Naive thymus-derived CD8-positive, alpha-beta T cell (primary cell): Measurements from ENCODE around the gene KBTBD13. TPM values are rescaled to one million over a fixed set of nuclear protein-coding genes. Genes with fewer than 3 reads are reported as not detected.
"Not testable (repeated sequence)": the region's sequence is repeated elsewhere in the genome, so short reads cannot be mapped to it uniquely, and the experiment has no call there.

Experiments
- ATAC-seq, 2 donors: fragments of 150-1000 bp; cut with Tn5 transposase in 1 of 2; sonication (Bioruptor Pico), chemical (Tn5 transposase) in 1 of 2; 1 replicate in 1 of 2; 2 replicates in 1 of 2; pipeline ENCODE4 v1.10.0; 2021; ENCODE audit warnings: mild to moderate bottlenecking in 2 of 2, moderate library complexity in 2 of 2
- POLR2A ChIA-PET: fragments of 350-600 bp; sonication (Branson Sonifier 250); formaldehyde crosslinking; loops from one replicate; lab custom pipeline; 2021; ENCODE audit warnings: antibody characterized with exemption; lab: Charles Lee
- DNase-seq, 10 donors: peaks; one replicate each; pipeline versions ENCODE4 v3.0.0 to v3.0.0-alpha.2; 2020 to 2022
- H3K27ac Mint-ChIP-seq, 10 donors: one replicate each; pipeline ENCODE4 v1.8.0; 2020 to 2022; ENCODE audit warnings: mild to moderate bottlenecking in 10 of 10, mixed read lengths in 10 of 10, moderate library complexity in 4 of 10, inconsistent platforms in 1 of 10
- H3K27me3 Mint-ChIP-seq, 5 donors: one replicate each; pipeline ENCODE4 v1.8.0; 2021 to 2022; ENCODE audit warnings: mixed read lengths in 5 of 5
- H3K36me3 Mint-ChIP-seq, 3 donors: one replicate each; pipeline ENCODE4 v1.8.0; 2020 to 2022; ENCODE audit warnings: mixed read lengths in 3 of 3, mild to moderate bottlenecking in 2 of 3, inconsistent platforms in 1 of 3
- H3K4me1 Mint-ChIP-seq, 4 donors: one replicate each; pipeline ENCODE4 v1.8.0; 2021 to 2022; ENCODE audit warnings: mixed read lengths in 4 of 4
- H3K4me3 Mint-ChIP-seq, 10 donors: one replicate each; pipeline ENCODE4 v1.8.0; 2020 to 2022; ENCODE audit warnings: mild to moderate bottlenecking in 10 of 10, mixed read lengths in 10 of 10, moderate library complexity in 6 of 10, inconsistent platforms in 1 of 10
- H3K9me3 Mint-ChIP-seq, 9 donors: one replicate each; pipeline ENCODE4 v1.8.0; 2020 to 2022; ENCODE audit warnings: mixed read lengths in 9 of 9, mild to moderate bottlenecking in 3 of 9, inconsistent platforms in 1 of 9, moderate library complexity in 1 of 9
- polyA plus RNA-seq, 3 donors: library from polyadenylated mRNA; unstranded; fragments of 300-500 nt; fragmentation: Illumina TruSeq; gene quantifications; one replicate each; pipeline ENCODE4 v1.2.3, GENCODE V29; 2021
- total RNA-seq, 8 experiments: library from RNA in 2 of 8; stranded (reverse) in 2 of 8; gene quantifications; one replicate each; pipeline ENCODE4 v1.2.3 and lab custom pipeline; 2021 to 2026

The KBTBD13 gene
- total and polyA plus RNA-seq, 5 experiments from 2014 or later, result not detected

GRCh38 chr15:65066001-65066634 is 10.4 kb upstream of the KBTBD13 start:
- ATAC-seq (no peak), DNase-seq (no peak)
- Mint-ChIP-seq H3K27me3 (peaks cover 13 to 53% (median 35%) of the 10 kb centered on the region in 5 donors), H3K9me3 (no peaks in the 10 kb centered on the region), H3K4me1 (peaks cover 5 to 18% (median 11%) of the 10 kb centered on the region in 4 donors), H3K4me3 (no peak overlapping the region), H3K27ac (no peak overlapping the region), H3K36me3 (no peaks in the 10 kb centered on the region)
- POLR2A ChIA-PET, result no interaction called here

GRCh38 chr15:65066635-65067316 is 9.8 kb upstream of the KBTBD13 start:
- POLR2A ChIA-PET, result no interaction called here
- Mint-ChIP-seq H3K4me1 (peaks cover 5 to 18% (median 11%) of the 10 kb centered on the region in 4 donors), H3K4me3 (peak overlapping the region in 7 of 10 donors; percentile 28 to 73 (median 52)), H3K27me3 (peaks cover 13 to 52% (median 35%) of the 10 kb centered on the region in 5 donors), H3K27ac (peak overlapping the region in 2 of 10 donors; percentile 3 to 7), H3K9me3 (no peaks in the 10 kb centered on the region), H3K36me3 (no peaks in the 10 kb centered on the region)
- ATAC-seq (no peak), DNase-seq (no peak)

GRCh38 chr15:65067317-65067644 is 9.3 kb upstream of the KBTBD13 start:
- Mint-ChIP-seq H3K9me3 (no peaks in the 10 kb centered on the region), H3K27ac (no peak overlapping the region)

GRCh38 chr15:65067645-65068402 is 8.7 kb upstream of the KBTBD13 start, which contains the start of gene RASL12:
TSS of gene RASL12 (minus strand) at chr15:65067991. CDS start at chr15:65067835, 156 bp downstream.
- Mint-ChIP-seq H3K36me3 (no peaks in the 10 kb centered on the region), H3K9me3 (no peaks in the 10 kb centered on the region), H3K4me1 (peaks cover 5 to 18% (median 11%) of the 10 kb centered on the region in 4 donors), H3K4me3 (peak within 1 kb of the TSS in 9 of 10 donors; percentile 51 to 73 (median 57)), H3K27ac (peak within 1 kb of the TSS in 1 of 10 donors; percentile 7), H3K27me3 (peaks cover 13 to 50% (median 34%) of the 10 kb centered on the region in 5 donors)
- DNase-seq, result no peak
- POLR2A ChIA-PET, result interaction anchor here (0.6 to 0.7 kb wide), 2 partner anchors 57 to 1137 kb away, joined by 4 to 5 read pairs; no protein-coding TSS in a partner anchor
- ATAC-seq, result no peak

More at GRCh38 chr15:65067317-65067644, 9.3 kb upstream of the KBTBD13 start:
- H3K27me3 Mint-ChIP-seq, result peaks cover 13 to 51% (median 35%) of the 10 kb centered on the region in 5 donors
- DNase-seq, result no peak
- H3K4me1 Mint-ChIP-seq, result peaks cover 5 to 18% (median 11%) of the 10 kb centered on the region in 4 donors
- H3K4me3 Mint-ChIP-seq, result peak overlapping the region in 7 of 10 donors; percentile 28 to 73 (median 52)
- POLR2A ChIA-PET, result no interaction called here
- no peak for ATAC-seq
- H3K36me3 Mint-ChIP-seq, result no peaks in the 10 kb centered on the region

- peak overlapping the region in 8 of 10 donors; percentile 28 to 71 (median 58) for H3K4me3 Mint-ChIP-seq
- POLR2A ChIA-PET, result interaction anchor here (0.6 to 0.7 kb wide), 2 partner anchors 57 to 1137 kb away, joined by 4 to 5 read pairs; no protein-coding TSS in a partner anchor
- no peak overlapping the region for H3K27ac Mint-ChIP-seq
- no peak for DNase-seq
- no peaks in the 10 kb centered on the region for H3K9me3 Mint-ChIP-seq
- ATAC-seq, result no peak
- peaks cover 13 to 46% (median 30%) of the 10 kb centered on the region in 5 donors for H3K27me3 Mint-ChIP-seq
- H3K36me3 Mint-ChIP-seq, result no peaks in the 10 kb centered on the region
- H3K4me1 Mint-ChIP-seq, result peaks cover 5 to 18% (median 11%) of the 10 kb centered on the region in 4 donors
Observed at GRCh38 chr15:65068403-65068788, 8.2 kb upstream of the KBTBD13 start.

GRCh38 chr15:65069179-65069578 is 7.4 kb upstream of the KBTBD13 start:
- Mint-ChIP-seq H3K4me1 (peaks cover 5 to 18% (median 11%) of the 10 kb centered on the region in 4 donors), H3K9me3 (no peaks in the 10 kb centered on the region), H3K36me3 (no peaks in the 10 kb centered on the region), H3K27me3 (peaks cover 13 to 41% (median 27%) of the 10 kb centered on the region in 5 donors), H3K4me3 (no peak overlapping the region), H3K27ac (no peak overlapping the region)
- ATAC-seq (no peak), DNase-seq (no peak)
- POLR2A ChIA-PET, result no interaction called here

GRCh38 chr15:65069779-65070546 is 6.6 kb upstream of the KBTBD13 start:
- POLR2A ChIA-PET, result no interaction called here
- Mint-ChIP-seq H3K27ac (no peak overlapping the region), H3K36me3 (no peaks in the 10 kb centered on the region), H3K27me3 (peaks cover 13 to 38% (median 27%) of the 10 kb centered on the region in 5 donors), H3K4me3 (no peak overlapping the region), H3K4me1 (peaks cover 5 to 18% (median 11%) of the 10 kb centered on the region in 4 donors), H3K9me3 (no peaks in the 10 kb centered on the region)
- no peak for ATAC-seq
- no peak for DNase-seq

GRCh38 chr15:65071381-65071811 is 5.2 kb upstream of the KBTBD13 start:
- ATAC-seq (no peak), DNase-seq (peak in 1 of 10 donors; percentile 32)
- H3K9me3 Mint-ChIP-seq, result no peaks in the 10 kb centered on the region
- H3K27ac Mint-ChIP-seq, result no peak overlapping the region
- no peak overlapping the region for H3K4me3 Mint-ChIP-seq
- H3K27me3 Mint-ChIP-seq, result peaks cover 11 to 30% (median 20%) of the 10 kb centered on the region in 5 donors
- POLR2A ChIA-PET, result no interaction called here
- peaks cover 8 to 12% (median 10%) of the 10 kb centered on the region in 4 donors for H3K4me1 Mint-ChIP-seq
- no peaks in the 10 kb centered on the region for H3K36me3 Mint-ChIP-seq

GRCh38 chr15:65072027-65072426 is 4.5 kb upstream of the KBTBD13 start:
- no peak for ATAC-seq
- Mint-ChIP-seq H3K4me1 (peaks cover 10 to 11% (median 10%) of the 10 kb centered on the region in 4 donors), H3K27me3 (peaks cover 12 to 27% (median 18%) of the 10 kb centered on the region in 5 donors), H3K27ac (no peak overlapping the region), H3K9me3 (no peaks in the 10 kb centered on the region), H3K4me3 (no peak overlapping the region), H3K36me3 (no peaks in the 10 kb centered on the region)
- peak in 1 of 10 donors; percentile 14 for DNase-seq
- POLR2A ChIA-PET, result no interaction called here

GRCh38 chr15:65072617-65073016 is 3.9 kb upstream of the KBTBD13 start:
- no peak for ATAC-seq
- H3K4me1 Mint-ChIP-seq, result peaks cover 6 to 8% (median 7%) of the 10 kb centered on the region in 4 donors
- POLR2A ChIA-PET, result interaction anchor here (0.6 kb wide), 1 partner anchor 36 kb away, joined by 3 read pairs; no protein-coding TSS in a partner anchor

GRCh38 chr15:65074946-65075345 is 1.6 kb upstream of the KBTBD13 start:
- POLR2A ChIA-PET, ATAC-seq, H3K9me3 Mint-ChIP-seq: not testable (repeated sequence)

More at GRCh38 chr15:65072617-65073016, 3.9 kb upstream of the KBTBD13 start:
- Mint-ChIP-seq H3K27ac (no peak overlapping the region), H3K27me3 (peaks cover 10 to 24% (median 15%) of the 10 kb centered on the region in 5 donors), H3K4me3 (no peak overlapping the region), H3K36me3 (no peaks in the 10 kb centered on the region), H3K9me3 (no peaks in the 10 kb centered on the region)
- DNase-seq, result peak in 1 of 10 donors; percentile 50

More at GRCh38 chr15:65074946-65075345, 1.6 kb upstream of the KBTBD13 start:
- H3K36me3 Mint-ChIP-seq, H3K27ac Mint-ChIP-seq, H3K4me3 Mint-ChIP-seq, DNase-seq, H3K4me1 Mint-ChIP-seq: not testable (repeated sequence)
- H3K27me3 Mint-ChIP-seq, result peaks cover 14 to 32% (median 20%) of the 10 kb centered on the region in 5 donors
